ENCODE results near the gene WDR45B.

Gene WDR45B

GRCh38 chr17:82619641-82620040 is 28.6 kb downstream of the WDR45B start:
- no peak for FAIRE-seq

GRCh38 chr17:82619211-82619610 is 29.0 kb downstream of the WDR45B start:
- no peak for FAIRE-seq

- FAIRE-seq: no peak
These were observed 32.1 kb downstream of the WDR45B start for GRCh38 chr17:82616021-82616711.

GRCh38 chr17:82615084-82616020 is 32.9 kb downstream of the WDR45B start:
- no peak for FAIRE-seq

- no peak for FAIRE-seq
These were observed 34.1 kb downstream of the WDR45B start for GRCh38 chr17:82614095-82614631.

- no peak for FAIRE-seq
These were observed 34.8 kb downstream of the WDR45B start for GRCh38 chr17:82613283-82614094.

DNA sequence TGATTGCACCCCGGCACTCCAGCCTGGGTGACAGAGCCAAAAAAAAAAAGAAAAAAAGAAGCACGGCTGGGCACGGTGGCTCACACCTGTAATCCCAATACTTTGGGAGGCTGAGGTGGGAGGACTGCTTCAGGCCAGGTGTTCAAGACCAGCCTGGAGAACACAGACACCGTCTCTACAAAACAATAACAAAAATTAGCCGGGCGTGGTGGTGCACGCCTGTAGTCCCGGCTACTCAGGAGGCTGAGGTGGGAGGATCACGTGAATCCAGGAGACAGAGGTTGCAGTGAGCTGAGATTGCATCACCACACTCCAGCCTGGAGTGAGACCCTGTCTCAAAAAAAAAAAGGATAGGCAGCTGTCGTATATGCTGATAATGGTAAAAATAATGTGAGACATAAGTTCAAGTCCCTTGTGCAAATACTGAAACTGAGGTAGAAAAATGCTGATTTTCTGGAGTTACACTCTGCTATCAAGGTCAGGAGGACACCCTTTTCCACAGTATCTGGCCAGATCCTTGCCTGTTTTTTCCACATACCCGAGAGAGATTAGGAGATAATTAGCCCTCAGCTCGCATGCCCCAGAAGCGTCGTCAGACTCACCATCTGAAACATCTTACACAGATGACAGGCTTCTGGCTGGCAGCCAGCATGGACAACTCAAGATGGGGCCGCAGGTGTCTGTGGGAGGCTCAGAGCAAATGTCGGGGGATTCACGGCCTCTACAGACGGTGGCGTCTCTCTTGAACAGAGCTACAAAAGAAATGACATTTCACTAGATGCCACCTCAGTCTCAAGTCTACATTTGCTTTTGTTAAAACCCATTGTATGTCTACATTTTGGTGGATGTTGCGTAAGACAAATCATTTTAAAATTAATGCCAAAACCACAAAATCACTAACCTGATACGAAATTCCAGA is 36.8 kb downstream of the WDR45B start:
- FAIRE-seq: no peak

- no peak for FAIRE-seq
These were observed 38.6 kb downstream of the WDR45B start for GRCh38 chr17:82609655-82610054.

GRCh38 chr17:82608816-82609215 is 39.4 kb downstream of the WDR45B start:
- no peak for FAIRE-seq

GRCh38 chr17:82605939-82606600 is 42.2 kb downstream of the WDR45B start:
- no peak for FAIRE-seq

GRCh38 chr17:82604532-82604931 is 43.7 kb downstream of the WDR45B start:
- FAIRE-seq: no peak

- no peak for FAIRE-seq
These were observed 44.2 kb downstream of the WDR45B start for GRCh38 chr17:82603981-82604448.

- FAIRE-seq: no peak
These were observed 45.1 kb downstream of the WDR45B start for GRCh38 chr17:82602986-82603710.

DNA sequence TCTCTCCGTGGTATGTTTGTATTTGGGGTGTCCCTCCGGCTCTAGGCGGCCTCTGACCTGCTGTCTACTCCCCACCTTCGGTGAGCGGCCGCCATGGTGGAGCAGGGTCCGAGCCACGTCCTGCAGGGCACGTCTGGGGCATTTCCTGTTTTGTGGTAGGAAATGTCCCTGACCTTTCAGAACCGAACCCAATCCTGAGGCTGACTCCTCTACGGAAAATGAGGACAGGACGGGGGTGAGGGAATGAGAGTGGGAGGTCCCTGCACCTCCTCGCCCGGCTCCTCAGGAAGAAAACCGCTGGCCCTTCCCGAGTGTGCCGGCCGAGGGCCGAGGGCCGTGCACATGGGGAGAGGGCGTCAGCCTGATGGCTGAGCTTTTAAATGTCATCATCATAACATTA is 45.8 kb downstream of the WDR45B start:
- no peak for FAIRE-seq

GRCh38 chr17:82601447-82602000 is 46.7 kb downstream of the WDR45B start:
- no peak for FAIRE-seq

GRCh38 chr17:82600731-82601446 is 47.4 kb downstream of the WDR45B start:
- no peak for FAIRE-seq

DNA sequence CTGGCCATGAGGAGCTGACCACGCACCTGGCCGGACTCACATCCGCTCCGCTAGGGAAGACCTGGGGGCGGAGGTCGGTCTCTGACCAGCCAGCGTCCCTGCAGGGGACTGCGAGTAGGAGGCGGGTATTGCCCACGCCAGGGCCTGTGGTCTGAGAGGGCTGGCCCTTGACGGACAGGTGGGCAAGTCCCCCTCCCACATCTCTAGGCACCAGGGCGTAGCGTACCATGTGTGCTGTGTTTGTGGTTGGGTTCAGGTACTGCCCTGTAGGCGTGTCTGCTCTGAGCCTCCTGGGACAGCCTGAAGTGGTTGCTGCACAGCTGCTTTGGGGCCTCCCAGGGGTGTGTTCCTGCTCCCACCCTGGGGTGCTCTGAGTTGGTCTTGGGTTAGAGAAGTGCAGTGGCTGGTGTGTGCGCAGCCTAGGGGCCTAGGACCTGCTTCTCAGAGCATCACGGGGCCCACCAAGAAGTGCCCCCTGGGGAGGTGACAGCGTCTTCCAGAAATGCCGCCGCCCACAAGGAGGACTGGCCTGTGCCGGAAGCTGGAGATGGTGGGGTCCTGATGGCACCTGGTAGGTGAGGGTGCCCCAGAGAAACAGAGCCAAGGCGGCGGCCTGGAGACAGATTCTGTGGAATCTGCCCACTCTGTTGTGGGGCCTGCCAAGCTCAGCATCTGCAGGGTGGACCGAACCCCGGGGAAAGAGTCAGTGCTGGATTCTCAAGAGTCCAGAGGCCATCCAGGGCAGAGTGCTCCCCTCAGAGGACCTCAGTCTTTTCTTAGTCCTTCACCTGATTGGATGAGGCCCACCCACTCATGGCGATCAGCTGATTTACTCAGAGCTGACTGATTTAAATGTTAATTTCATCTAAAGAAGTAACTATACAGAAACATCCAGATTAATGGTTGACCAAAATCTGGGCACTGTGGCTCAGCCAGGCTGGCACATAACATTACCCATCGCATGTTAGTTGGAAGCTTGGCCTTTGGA is 48.3 kb downstream of the WDR45B start:
- FAIRE-seq: no peak
